Activated T-cell treated with anti-CD3 and anti-CD28 coated beads, Interleukin-2, amount 50 U/mL, for 72 hours (primary cell): ENCODE data around the gene WWOX. TPM values are rescaled to one million over a fixed set of nuclear protein-coding genes. Genes with fewer than 3 reads are reported as not detected.
A peak's percentile ranks its signal among the peaks of the same experiment; 100 is the strongest.

ENCODE experiments used
- ATAC-seq, 2 donors: fragments of 150-1000 bp; cut with Tn5 transposase; replicated peaks in 1 of 2; 2 replicates each; pipeline ENCODE4 v1.10.0; 2021; ENCODE audit warnings: moderate library complexity in 2 of 2, mild to moderate bottlenecking in 1 of 2
- DNase-seq, 2 donors: peaks; one replicate each; pipeline ENCODE4 v3.0.0; 2021 to 2022; ENCODE audit warnings: mixed read lengths in 1 of 2
- H3K27ac Mint-ChIP-seq: one replicate; pipeline ENCODE4 v1.8.0; 2022; ENCODE audit warnings: mild to moderate bottlenecking, moderate library complexity, mixed read lengths
- H3K27me3 Mint-ChIP-seq: one replicate; pipeline ENCODE4 v1.8.0; 2022; ENCODE audit warnings: low read depth, mixed read lengths
- H3K36me3 Mint-ChIP-seq, 2 donors: one replicate each; pipeline ENCODE4 v1.8.0; 2022; ENCODE audit warnings: mixed read lengths in 2 of 2, mild to moderate bottlenecking in 1 of 2; ENCODE audit not compliant: insufficient read depth in 2 of 2
- H3K4me1 Mint-ChIP-seq: one replicate; pipeline ENCODE4 v1.8.0; 2022; ENCODE audit warnings: low read depth, mixed read lengths
- H3K4me3 Mint-ChIP-seq, 2 donors: one replicate each; pipeline ENCODE4 v1.8.0; 2022; ENCODE audit warnings: mild to moderate bottlenecking in 2 of 2, mixed read lengths in 2 of 2, moderate library complexity in 2 of 2
- H3K9me3 Mint-ChIP-seq, 2 donors: one replicate each; pipeline ENCODE4 v1.8.0; 2022; ENCODE audit warnings: mixed read lengths in 2 of 2
- total RNA-seq, 2 donors: library from RNA; stranded (reverse); gene quantifications; one replicate each; pipeline ENCODE4 v1.2.3, GENCODE V29; 2022

Gene WWOX
- total RNA-seq, 2 donors from 2014 or later: 21.2 to 21.5 TPM

DNA sequence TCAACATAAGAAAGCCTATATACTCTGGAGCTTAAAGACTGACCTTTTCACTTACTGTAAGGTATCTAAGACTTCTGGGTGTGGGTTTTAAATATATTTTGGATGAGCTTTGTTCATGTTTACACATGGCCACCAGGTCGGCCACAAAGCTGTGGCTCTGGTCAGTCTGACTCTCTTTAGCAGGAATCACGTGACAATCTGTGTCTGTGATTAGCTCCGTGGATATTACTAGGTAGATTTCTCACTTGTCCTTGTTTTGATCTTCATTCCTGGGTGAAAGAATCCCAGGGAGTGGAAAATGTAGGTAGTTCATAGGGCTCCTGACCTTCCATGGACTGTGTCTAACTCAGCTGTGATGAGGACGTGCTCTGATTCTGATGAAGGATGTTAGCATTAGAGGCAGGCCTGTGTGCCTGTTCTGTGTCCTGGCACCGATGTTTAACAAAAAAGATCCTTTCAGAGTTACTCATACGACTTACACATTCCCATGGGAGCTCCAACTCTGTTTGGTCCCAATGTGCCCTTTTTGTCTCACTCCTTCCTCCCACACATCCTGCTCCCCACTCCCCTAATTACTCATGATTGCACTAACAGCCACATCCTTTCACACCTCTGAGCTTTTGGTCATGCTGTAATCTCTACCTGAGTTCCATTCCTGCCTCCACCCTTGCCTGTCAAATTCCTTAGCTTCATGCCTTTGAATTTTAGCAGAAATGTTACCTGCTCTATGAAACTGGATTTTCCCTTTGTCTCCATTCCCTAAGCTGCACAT lies 1076.0 kb downstream of the WWOX start:
- DNase-seq: no peak
- H3K27me3 Mint-ChIP-seq: peaks cover 15% of the 10 kb centered on the region
- H3K27ac Mint-ChIP-seq: no peak overlapping the region
- peaks cover 2 to 5% of the 10 kb centered on the region in 2 donors for H3K9me3 Mint-ChIP-seq
- no peak overlapping the region for H3K4me3 Mint-ChIP-seq
- peaks cover 7 to 8% of the 10 kb centered on the region in 2 donors for H3K36me3 Mint-ChIP-seq
- H3K4me1 Mint-ChIP-seq: peaks cover 7% of the 10 kb centered on the region
- ATAC-seq: peak in 1 of 2 donors; percentile 33

DNA sequence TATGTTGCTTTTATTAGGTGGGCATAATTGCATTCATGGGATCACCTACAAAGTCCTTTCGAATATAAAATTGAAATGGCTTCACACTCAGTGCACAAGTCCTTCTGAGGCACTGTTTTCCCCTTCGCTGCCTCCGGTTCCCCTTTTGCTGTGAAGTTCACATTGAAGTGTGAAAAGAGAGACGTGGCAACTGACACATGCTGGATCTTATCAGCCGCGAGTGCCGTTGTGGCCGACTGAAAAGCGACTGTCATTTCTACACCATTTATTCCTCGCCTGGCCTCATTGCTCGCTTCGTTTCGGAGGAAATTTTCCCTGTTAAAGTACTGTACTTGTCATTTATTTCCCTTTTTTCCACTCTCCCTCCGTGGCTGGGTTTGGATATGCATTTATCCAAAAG lies 1077.6 kb downstream of the WWOX start:
- peaks cover 16% of the 10 kb centered on the region for H3K4me1 Mint-ChIP-seq
- H3K27ac Mint-ChIP-seq: no peak overlapping the region
- ATAC-seq (no peak), DNase-seq (no peak)
- H3K36me3 Mint-ChIP-seq: peaks cover 7 to 15% of the 10 kb centered on the region in 2 donors
- no peak overlapping the region for H3K4me3 Mint-ChIP-seq
- H3K27me3 Mint-ChIP-seq: peaks cover 15% of the 10 kb centered on the region
- peaks cover 4 to 7% of the 10 kb centered on the region in 2 donors for H3K9me3 Mint-ChIP-seq

DNA sequence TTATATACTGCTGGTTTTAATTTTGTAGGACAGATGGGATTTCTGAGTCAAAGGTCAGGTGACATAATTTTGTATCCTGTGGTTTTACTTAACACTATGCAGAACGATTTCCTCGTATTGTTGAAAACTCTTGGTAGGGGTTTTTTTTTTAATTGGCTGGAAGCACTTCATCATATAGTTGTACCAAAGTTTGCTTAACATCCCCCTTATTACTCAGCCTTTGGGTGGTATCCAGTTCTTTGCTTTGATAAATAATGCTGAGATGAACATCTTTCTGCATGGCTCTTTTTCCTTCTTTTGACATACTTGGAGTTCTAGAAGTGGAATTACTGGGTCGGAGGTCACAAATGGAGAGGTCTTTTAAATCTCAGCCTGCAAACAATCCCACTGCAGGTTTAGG lies 1082.0 kb downstream of the WWOX start:
- no peak for ATAC-seq
- DNase-seq: no peak
- Mint-ChIP-seq H3K36me3 (peaks cover 3 to 13% of the 10 kb centered on the region in 2 donors), H3K4me3 (no peak overlapping the region), H3K27ac (no peak overlapping the region), H3K27me3 (peaks cover 25% of the 10 kb centered on the region), H3K4me1 (peaks cover 35% of the 10 kb centered on the region), H3K9me3 (peaks cover 4 to 7% of the 10 kb centered on the region in 2 donors)

DNA sequence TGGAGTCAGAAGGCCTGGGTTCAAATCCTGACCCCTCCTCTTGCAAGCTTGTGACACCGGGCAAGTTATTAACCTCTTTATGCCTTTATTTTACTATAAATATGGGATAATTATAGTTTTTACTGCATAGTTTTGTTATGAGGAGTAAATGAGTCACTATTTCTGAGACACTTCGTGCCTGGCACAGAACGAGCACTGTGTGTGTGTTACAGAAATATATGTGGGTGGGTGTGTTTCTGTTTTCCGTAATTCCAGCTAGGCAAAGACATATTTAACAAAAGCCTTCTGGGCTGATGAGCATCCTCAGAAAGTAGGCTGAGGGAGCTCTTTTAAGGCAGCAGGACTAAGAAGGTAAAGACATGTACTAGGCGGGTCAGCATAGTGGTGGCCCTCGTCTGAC lies 1083.2 kb downstream of the WWOX start:
- Mint-ChIP-seq H3K9me3 (peaks cover 4 to 7% of the 10 kb centered on the region in 2 donors), H3K4me1 (peaks cover 36% of the 10 kb centered on the region), H3K4me3 (no peak overlapping the region), H3K36me3 (peaks cover 0 to 7% of the 10 kb centered on the region in 2 donors), H3K27ac (no peak overlapping the region), H3K27me3 (peaks cover 25% of the 10 kb centered on the region)
- ATAC-seq (peak in 1 of 2 donors; percentile 58), DNase-seq (no peak)

DNA sequence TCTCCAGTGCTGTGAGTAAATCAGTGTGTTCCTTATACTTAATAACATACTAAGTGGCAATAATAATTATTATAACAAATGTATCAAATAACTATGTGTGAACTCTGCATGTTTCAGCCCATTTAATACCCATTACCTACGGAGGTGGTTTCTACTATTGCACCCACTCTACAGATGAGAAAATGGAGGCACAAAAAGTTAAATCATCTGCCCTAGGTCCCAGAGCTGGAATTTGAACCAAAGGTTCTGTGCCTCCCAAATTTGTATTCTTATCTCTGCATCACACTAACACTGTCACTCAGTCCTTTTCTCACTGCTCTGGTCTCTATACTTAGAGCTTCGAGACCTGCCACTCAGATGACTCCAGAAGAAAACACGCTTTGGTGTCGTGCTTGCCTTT lies 1084.1 kb downstream of the WWOX start:
- peaks cover 25% of the 10 kb centered on the region for H3K27me3 Mint-ChIP-seq
- no peak overlapping the region for H3K27ac Mint-ChIP-seq

DNA sequence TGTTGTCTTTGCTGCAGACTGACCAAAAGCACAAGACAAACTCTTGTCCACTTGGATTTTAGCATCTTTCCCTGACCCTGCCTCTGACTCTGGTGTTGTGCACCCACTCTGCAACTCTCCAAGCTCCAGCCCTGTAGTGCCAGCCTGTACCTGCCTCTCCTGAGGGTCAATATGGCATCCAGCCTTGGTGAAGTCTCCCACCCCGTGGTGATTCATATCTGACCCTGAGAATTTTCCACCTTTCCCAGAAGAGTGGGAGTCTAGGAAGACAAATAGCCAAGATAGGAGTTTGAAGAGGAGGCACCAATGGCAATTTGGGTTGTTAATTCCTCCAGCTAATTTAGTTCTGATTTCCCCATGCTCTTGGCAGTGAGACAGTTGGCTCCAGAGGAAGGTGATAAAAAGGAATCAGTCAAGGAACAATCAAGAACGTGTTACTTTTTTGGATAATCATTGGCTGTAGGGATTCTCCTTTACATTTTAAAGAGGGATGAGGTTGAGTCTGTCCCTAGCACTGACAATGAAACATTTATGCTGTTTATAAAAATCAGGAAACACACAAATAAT lies 1085.1 kb downstream of the WWOX start:
- Mint-ChIP-seq H3K27me3 (peaks cover 23% of the 10 kb centered on the region), H3K4me1 (peaks cover 36% of the 10 kb centered on the region), H3K27ac (no peak overlapping the region), H3K9me3 (peaks cover 6 to 9% of the 10 kb centered on the region in 2 donors), H3K4me3 (no peak overlapping the region), H3K36me3 (peaks cover 2 to 11% of the 10 kb centered on the region in 2 donors)
- ATAC-seq (no peak), DNase-seq (no peak)

More for the DNA sequence above, 1084.1 kb downstream of the WWOX start:
- no peak for DNase-seq
- Mint-ChIP-seq H3K4me3 (no peak overlapping the region), H3K4me1 (peaks cover 36% of the 10 kb centered on the region), H3K9me3 (peaks cover 6 to 9% of the 10 kb centered on the region in 2 donors), H3K36me3 (peaks cover 2 to 9% of the 10 kb centered on the region in 2 donors)
- ATAC-seq: no peak

DNA sequence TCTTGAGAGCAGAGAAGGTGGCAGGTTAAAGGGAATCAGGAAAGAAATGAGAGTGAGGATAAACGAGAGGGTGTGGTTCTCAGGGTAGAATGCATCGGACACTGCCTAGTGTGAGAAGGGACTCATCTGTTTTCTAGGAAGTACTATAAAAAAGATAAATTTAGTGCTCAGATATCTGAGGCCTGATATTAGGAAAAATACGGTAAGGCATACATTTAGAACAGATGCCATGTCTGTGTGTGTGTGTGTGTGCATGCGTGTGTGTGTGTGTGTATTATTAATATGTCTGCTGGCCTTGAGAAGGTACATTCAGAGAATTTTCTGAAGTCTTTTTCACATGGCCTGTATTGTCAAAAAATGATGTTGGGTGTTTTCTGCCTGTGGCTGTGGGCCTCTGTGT lies 1086.3 kb downstream of the WWOX start:
- Mint-ChIP-seq H3K27me3 (peaks cover 18% of the 10 kb centered on the region), H3K36me3 (peaks cover 2 to 10% of the 10 kb centered on the region in 2 donors), H3K9me3 (peaks cover 2 to 4% of the 10 kb centered on the region in 2 donors), H3K4me3 (no peak overlapping the region), H3K4me1 (peaks cover 36% of the 10 kb centered on the region), H3K27ac (no peak overlapping the region)
- ATAC-seq (no peak), DNase-seq (no peak)

DNA sequence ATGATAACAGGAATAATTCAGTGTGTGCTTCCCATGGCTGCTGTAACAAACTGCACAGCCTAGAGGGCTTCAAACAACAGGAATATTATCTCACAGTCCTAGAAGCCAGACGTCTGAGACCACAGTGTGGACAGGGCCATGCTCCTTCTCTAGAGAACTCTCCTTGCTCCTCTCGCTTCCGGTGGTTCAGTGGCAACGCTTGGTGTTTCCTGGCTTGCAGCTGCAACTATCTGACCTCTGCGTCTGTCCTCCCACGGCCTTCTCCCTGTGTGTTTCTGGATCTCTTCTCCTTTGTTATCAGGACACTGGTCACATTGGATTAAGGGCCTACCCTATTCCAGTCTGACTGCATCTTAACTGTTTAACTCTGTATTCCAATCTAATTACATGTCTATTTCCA lies 1086.7 kb downstream of the WWOX start:
- peaks cover 2 to 4% of the 10 kb centered on the region in 2 donors for H3K9me3 Mint-ChIP-seq
- peaks cover 2 to 5% of the 10 kb centered on the region in 2 donors for H3K36me3 Mint-ChIP-seq
- H3K27me3 Mint-ChIP-seq: peaks cover 18% of the 10 kb centered on the region
- peaks cover 35% of the 10 kb centered on the region for H3K4me1 Mint-ChIP-seq
- no peak overlapping the region for H3K27ac Mint-ChIP-seq
- ATAC-seq: no peak
- DNase-seq: no peak
- no peak overlapping the region for H3K4me3 Mint-ChIP-seq

DNA sequence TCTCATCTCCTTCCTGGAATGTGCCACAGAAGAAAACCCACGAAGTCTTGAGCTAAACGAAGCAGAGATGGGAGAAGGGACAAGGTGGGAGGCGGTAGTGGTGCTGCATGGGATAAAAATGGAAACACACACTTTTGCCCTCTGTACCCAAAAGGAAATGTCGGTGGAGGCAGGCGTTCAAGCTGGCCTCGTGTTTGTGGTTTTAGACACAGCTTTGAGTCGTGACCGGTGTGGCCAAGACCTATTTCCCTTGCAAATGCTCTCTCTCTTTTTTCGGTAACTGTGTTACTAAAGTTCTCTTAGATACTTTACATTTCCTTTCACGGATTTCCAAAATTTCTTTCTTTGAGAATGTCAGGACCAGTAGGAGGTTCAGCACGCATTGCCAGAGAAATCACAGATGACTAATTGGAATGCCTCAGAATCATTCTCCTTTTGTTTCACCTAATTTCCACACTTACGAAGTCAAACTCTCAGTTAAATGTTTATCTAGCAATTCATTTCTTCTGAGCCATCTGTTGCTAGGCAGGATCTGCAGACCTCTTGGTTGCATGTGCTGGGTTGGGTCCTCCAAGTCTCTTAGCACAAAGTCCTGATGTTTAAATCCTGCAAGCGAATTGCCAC lies 1088.8 kb downstream of the WWOX start:
- H3K27ac Mint-ChIP-seq: no peak overlapping the region
- peaks cover 18% of the 10 kb centered on the region for H3K27me3 Mint-ChIP-seq
- H3K4me1 Mint-ChIP-seq: peaks cover 17% of the 10 kb centered on the region

DNA sequence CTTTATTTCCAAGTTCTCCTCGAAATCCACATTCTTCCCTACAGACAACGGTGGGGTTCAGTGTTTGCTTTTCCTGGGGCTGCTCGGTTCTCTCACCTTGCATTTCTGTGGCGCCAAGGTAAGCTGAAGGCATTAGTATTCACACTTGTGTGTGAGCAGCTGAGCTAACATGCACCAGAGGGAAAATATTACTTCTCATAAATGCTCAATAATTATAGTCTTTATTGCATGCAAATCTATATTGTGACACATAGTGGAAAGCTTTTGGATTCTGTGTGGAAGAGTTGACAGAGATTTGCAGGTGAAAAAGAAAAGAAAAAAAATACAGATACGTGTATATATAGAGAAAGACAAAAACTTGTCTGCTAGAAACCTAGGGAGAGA lies 1089.3 kb downstream of the WWOX start:
- Mint-ChIP-seq H3K9me3 (peaks cover 2% of the 10 kb centered on the region in 2 donors), H3K27me3 (peaks cover 15% of the 10 kb centered on the region), H3K27ac (no peak overlapping the region)

More for the DNA sequence above, 1088.8 kb downstream of the WWOX start:
- Mint-ChIP-seq H3K36me3 (peaks cover 2 to 4% of the 10 kb centered on the region in 2 donors), H3K4me3 (no peak overlapping the region), H3K9me3 (peaks cover 2% of the 10 kb centered on the region in 2 donors)
- DNase-seq (no peak), ATAC-seq (no peak)

DNA sequence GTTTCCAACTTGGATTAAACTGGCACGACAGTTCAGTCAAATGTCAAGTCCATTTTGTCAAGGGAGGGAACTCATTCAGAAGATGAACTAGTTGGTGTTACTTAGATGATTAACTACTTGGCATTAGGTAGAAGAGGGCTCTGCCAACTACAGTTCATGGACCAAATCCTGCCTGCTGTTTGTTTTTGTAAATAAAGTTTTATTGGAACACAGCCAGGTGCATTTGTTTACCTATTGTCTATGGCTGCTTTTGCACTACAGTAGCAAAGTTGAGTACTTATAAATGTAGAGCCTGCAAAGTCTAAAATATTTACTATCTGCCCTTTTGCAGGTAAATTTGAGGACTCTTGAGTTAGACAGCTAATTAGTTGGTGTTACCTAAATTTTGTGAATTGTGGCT lies 1091.1 kb downstream of the WWOX start:
- ATAC-seq (no peak), DNase-seq (no peak)
- H3K36me3 Mint-ChIP-seq: peaks cover 2 to 4% of the 10 kb centered on the region in 2 donors
- peaks cover 7% of the 10 kb centered on the region for H3K4me1 Mint-ChIP-seq
- no peak overlapping the region for H3K4me3 Mint-ChIP-seq
- H3K27me3 Mint-ChIP-seq: peaks cover 10% of the 10 kb centered on the region
- no peak overlapping the region for H3K27ac Mint-ChIP-seq
- H3K9me3 Mint-ChIP-seq: peaks cover 2% of the 10 kb centered on the region in 2 donors

More for the DNA sequence above, 1089.3 kb downstream of the WWOX start:
- no peak overlapping the region for H3K4me3 Mint-ChIP-seq
- peaks cover 17% of the 10 kb centered on the region for H3K4me1 Mint-ChIP-seq
- no peak for DNase-seq
- H3K36me3 Mint-ChIP-seq: peaks cover 2 to 4% of the 10 kb centered on the region in 2 donors
- no peak for ATAC-seq

DNA sequence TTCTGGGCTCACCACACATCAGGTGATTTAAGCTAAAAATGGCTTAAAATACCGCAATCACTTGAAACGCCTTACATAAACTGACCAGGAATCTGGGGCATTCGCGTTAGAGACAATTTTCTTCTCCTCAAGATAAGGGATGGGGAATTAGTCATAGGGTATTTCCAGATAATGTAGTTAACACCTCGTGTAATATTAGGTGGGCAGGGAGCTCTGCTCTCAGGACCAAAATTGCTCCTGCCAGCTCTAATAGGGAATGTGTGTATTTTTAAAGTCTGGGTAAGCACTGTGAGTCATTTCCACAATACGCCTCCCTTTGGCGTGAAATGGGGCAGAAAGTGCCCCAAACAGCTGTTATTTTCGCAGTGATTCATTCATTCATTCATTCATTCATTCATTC lies 1092.5 kb downstream of the WWOX start:
- peaks cover 2% of the 10 kb centered on the region in 2 donors for H3K9me3 Mint-ChIP-seq
- DNase-seq (no peak), ATAC-seq (no peak)
- H3K27ac Mint-ChIP-seq: no peak overlapping the region
- H3K36me3 Mint-ChIP-seq: peaks cover 2 to 4% of the 10 kb centered on the region in 2 donors
- H3K4me3 Mint-ChIP-seq: no peak overlapping the region
- H3K27me3 Mint-ChIP-seq: peaks cover 15% of the 10 kb centered on the region
- peaks cover 7% of the 10 kb centered on the region for H3K4me1 Mint-ChIP-seq

DNA sequence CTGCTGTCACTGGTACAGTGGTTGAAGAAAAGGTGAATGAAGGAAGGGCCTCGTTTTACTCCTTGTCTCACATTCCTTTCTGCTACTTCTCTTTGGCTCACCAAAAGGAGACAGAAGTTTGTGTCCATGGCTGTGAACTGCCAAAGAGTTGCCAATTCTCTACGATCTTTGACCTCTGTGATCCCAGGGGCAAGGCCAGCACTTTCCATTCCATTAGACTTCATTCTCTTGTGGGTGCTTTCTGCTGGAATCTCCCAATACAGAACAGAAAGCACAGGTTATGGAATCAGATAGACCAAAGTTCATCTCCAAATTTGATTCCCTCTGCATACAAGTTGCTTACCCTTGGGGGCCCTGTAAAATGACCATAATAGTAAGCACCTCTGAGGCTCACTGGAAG lies 1093.5 kb downstream of the WWOX start:
- ATAC-seq (no peak), DNase-seq (no peak)
- Mint-ChIP-seq H3K27ac (peak overlapping the region; percentile 15), H3K4me3 (no peak overlapping the region), H3K27me3 (peaks cover 15% of the 10 kb centered on the region), H3K36me3 (peaks cover 2 to 4% of the 10 kb centered on the region in 2 donors), H3K9me3 (peaks cover 1 to 2% of the 10 kb centered on the region in 2 donors), H3K4me1 (peaks cover 7% of the 10 kb centered on the region)
